Thyroid gland (tissue), 4 donors: ENCODE measurements around the gene TRIM58. TPM values are rescaled to one million over a fixed set of nuclear protein-coding genes. Genes with fewer than 3 reads are reported as not detected.

Source experiments
- DNase-seq, 2 donors: peaks; one replicate each; pipeline ENCODE4 v3.0.0-alpha.2; 2019
- H3K27ac ChIP-seq, 3 donors: fragments of 200-600 bp; sonication (generic); 1 replicate in 2 of 3; 2 replicates in 1 of 3; pipeline ENCODE4 v1.5.1; 2016 to 2019; ENCODE audit warnings: mild to moderate bottlenecking in 1 of 3, moderate library complexity in 1 of 3
- H3K27me3 ChIP-seq: fragments of 200-600 bp; sonication (generic); one replicate; pipeline ENCODE4 v1.5.1; 2019
- H3K36me3 ChIP-seq, 2 donors: fragments of 200-600 bp; sonication (generic); one replicate each; pipeline ENCODE4 v1.5.1; 2016 to 2019
- H3K4me1 ChIP-seq, 2 donors: fragments of 200-600 bp; sonication (generic); one replicate each; pipeline ENCODE4 v1.5.1; 2017 to 2019
- H3K4me3 ChIP-seq, 3 donors: fragments of 200-600 bp; sonication (generic); replicated peaks in 1 of 3; 1 replicate in 2 of 3; 2 replicates in 1 of 3; pipeline ENCODE4 v1.5.1; 2016; ENCODE audit warnings: mild to moderate bottlenecking in 1 of 3
- H3K9me3 ChIP-seq: fragments of 200-600 bp; sonication (generic); one replicate; pipeline ENCODE4 v1.5.1; 2017
- CTCF ChIP-seq, 6 experiments: fragments of 200-600 bp in 3 of 6; fragments of 450-650 bp in 3 of 6; sonication (generic) in 3 of 6; IDR thresholded peaks; one replicate each; pipeline ENCODE4 v1.5.1; 2016 to 2019; ENCODE audit warnings: antibody characterized with exemption in 6 of 6, mild to moderate bottlenecking in 2 of 6, inconsistent platforms in 1 of 6, moderate library complexity in 1 of 6
- POLR2A ChIP-seq, 2 donors: fragments of 450-650 bp; IDR thresholded peaks; one replicate each; pipeline ENCODE4 v1.6.1; 2017; ENCODE audit warnings: antibody characterized with exemption in 2 of 2, mild to moderate bottlenecking in 2 of 2, moderate library complexity in 1 of 2
- WGBS, 2 donors: methylation state at CpG; one replicate each; pipeline ENCODE4 v1.1.5; 2017; 5-methylcytosine and 5-hydroxymethylcytosine counted together
- intact Hi-C: fragments of 100-400 bp; cut with DNase I; formaldehyde crosslinking; loops from one replicate; pipeline ENCODE4 v1.15.1; 2023
- total RNA-seq, 4 donors: library from RNA; depleted of rRNA; stranded (reverse); fragments of >200 nt; gene quantifications; one replicate each; pipeline ENCODE4 v1.2.3, GENCODE V29; 2016

The TRIM58 gene
- total RNA-seq, 4 donors from 2014 or later, result 22.6 to 52.1 (median 29.4) TPM

- WGBS, 2 donors, result 27 to 32% methylated on average over 12 of the region's 12 CpGs
- Histone ChIP-seq H3K9me3 (no peaks in the 10 kb centered on the region), H3K36me3 (no peaks in the 10 kb centered on the region), H3K27me3 (no peaks in the 10 kb centered on the region), H3K4me3 (no peak overlapping the region), H3K4me1 (peaks cover 34 to 43% of the 10 kb centered on the region in 2 donors), H3K27ac (peak overlapping the region; percentile 56 to 76 (median 63))
- intact Hi-C loops, result no loop called here
- DNase-seq, result peak; percentile 54 to 73
- TF ChIP-seq POLR2A (IDR thresholded peaks at IDR 0.05), result peak in 1 of 2 donors; percentile 52
- no peak for TF ChIP-seq CTCF (IDR thresholded peaks at IDR 0.05)
Observed at GRCh38 chr1:247845011-247845692, 11.8 kb upstream of the TRIM58 start.

- intact Hi-C loops, result no loop called here
- WGBS, 2 donors, result 34 to 46% methylated on average over 5 of the region's 5 CpGs
Observed at GRCh38 chr1:247845693-247846017, 11.3 kb upstream of the TRIM58 start.

GRCh38 chr1:247848346-247848745 lies 8.6 kb upstream of the TRIM58 start:
- Histone ChIP-seq H3K36me3 (no peaks in the 10 kb centered on the region), H3K27ac (peak overlapping the region; percentile 81 to 83 (median 82)), H3K4me1 (peaks cover 47 to 50% of the 10 kb centered on the region in 2 donors), H3K27me3 (no peaks in the 10 kb centered on the region), H3K4me3 (no peak overlapping the region), H3K9me3 (no peaks in the 10 kb centered on the region)
- peak in 1 of 6 experiments; percentile 13 for TF ChIP-seq CTCF (IDR thresholded peaks at IDR 0.05)
- no peak for TF ChIP-seq POLR2A (IDR thresholded peaks at IDR 0.05)
- DNase-seq, result peak; percentile 60 to 64
- intact Hi-C loops, result no loop called here
- 29 to 34% methylated on average over 7 of the region's 7 CpGs for WGBS, 2 donors

More at GRCh38 chr1:247845693-247846017, 11.3 kb upstream of the TRIM58 start:
- peak in 1 of 2 donors; percentile 34 for DNase-seq
- H3K9me3 ChIP-seq, result no peaks in the 10 kb centered on the region
- TF ChIP-seq CTCF (IDR thresholded peaks at IDR 0.05), result no peak
- TF ChIP-seq POLR2A (IDR thresholded peaks at IDR 0.05), result no peak
- H3K27me3 ChIP-seq, result no peaks in the 10 kb centered on the region
- H3K27ac ChIP-seq, result peak overlapping the region; percentile 56 to 76 (median 63)
- no peaks in the 10 kb centered on the region for H3K36me3 ChIP-seq
- no peak overlapping the region for H3K4me3 ChIP-seq
- peaks cover 34 to 43% of the 10 kb centered on the region in 2 donors for H3K4me1 ChIP-seq

GRCh38 chr1:247849616-247850015 lies 7.4 kb upstream of the TRIM58 start:
- Histone ChIP-seq H3K27me3 (no peaks in the 10 kb centered on the region), H3K4me3 (no peak overlapping the region), H3K9me3 (no peaks in the 10 kb centered on the region), H3K4me1 (peaks cover 35 to 41% of the 10 kb centered on the region in 2 donors), H3K27ac (peak overlapping the region in 1 of 3 donors; percentile 81), H3K36me3 (no peaks in the 10 kb centered on the region)
- intact Hi-C loops, result no loop called here
- 89 to 92% methylated on average over 1 of the region's 1 CpG for WGBS, 2 donors
- TF ChIP-seq CTCF (IDR thresholded peaks at IDR 0.05) (no peak), POLR2A (IDR thresholded peaks at IDR 0.05) (no peak)
- DNase-seq, result no peak

GRCh38 chr1:247854899-247855545 lies 2.0 kb upstream of the TRIM58 start:
- no peak overlapping the region for H3K4me3 ChIP-seq
- no peaks in the 10 kb centered on the region for H3K9me3 ChIP-seq
- no peak overlapping the region for H3K27ac ChIP-seq
- H3K36me3 ChIP-seq, result no peaks in the 10 kb centered on the region
- no peak for DNase-seq
- H3K4me1 ChIP-seq, result peaks cover 4 to 16% of the 10 kb centered on the region in 2 donors
- no peaks in the 10 kb centered on the region for H3K27me3 ChIP-seq
- 87 to 89% methylated on average over 14 of the region's 14 CpGs for WGBS, 2 donors
- TF ChIP-seq POLR2A (IDR thresholded peaks at IDR 0.05), result no peak
- intact Hi-C loops, result no loop called here
